Tibial nerve (tissue), 4 donors: ENCODE results near the gene DPCD.

Experiments used
- CTCF ChIP-seq, 5 experiments: fragments of 200-600 bp in 3 of 5; fragments of 450-650 bp in 2 of 5; sonication (generic) in 3 of 5; IDR thresholded peaks; one replicate each; pipeline ENCODE4 v1.5.1; 2016 to 2019; ENCODE audit warnings: antibody characterized with exemption in 5 of 5, mild to moderate bottlenecking in 3 of 5, moderate library complexity in 2 of 5
- EP300 ChIP-seq, 2 donors: sonication (generic); formaldehyde crosslinking; IDR thresholded peaks; one replicate each; pipeline ENCODE4 v1.6.1; 2017; ENCODE audit warnings: antibody characterized with exemption in 2 of 2, mild to moderate bottlenecking in 1 of 2

- TF ChIP-seq CTCF (IDR thresholded peaks at IDR 0.05) (no peak), EP300 (IDR thresholded peaks at IDR 0.05) (no peak)
Observed at GRCh38 chr10:101639141-101639900, 51.2 kb downstream of the DPCD start.
